Lower leg skin (tissue), 3 donors: Measurements from ENCODE around the gene ARHGAP24.

Experiments
- CTCF ChIP-seq, 3 donors: fragments of 450-650 bp; IDR thresholded peaks; one replicate each; pipeline ENCODE4 v1.5.1; 2016; ENCODE audit warnings: antibody characterized with exemption in 3 of 3, mild to moderate bottlenecking in 3 of 3, moderate library complexity in 2 of 3
- POLR2A ChIP-seq, 2 donors: fragments of 450-650 bp; IDR thresholded peaks; one replicate each; pipeline ENCODE4 v1.6.1; 2016 to 2017; ENCODE audit warnings: antibody characterized with exemption in 2 of 2, mild to moderate bottlenecking in 1 of 2, moderate library complexity in 1 of 2

GRCh38 chr4:85901500-85901899, 426.6 kb downstream of the ARHGAP24 start:
- TF ChIP-seq CTCF (IDR thresholded peaks at IDR 0.05) (no peak), POLR2A (IDR thresholded peaks at IDR 0.05) (no peak)
